SH-SY5Y (cell line): Measurements from ENCODE around the gene HK2.

Experiments used
- GATA2 ChIP-seq: IDR thresholded peaks from 2 replicates; pipeline ENCODE4 v1.6.1; 2011; ENCODE audit warnings: mild to moderate bottlenecking, low read depth, low read length
- GATA3 ChIP-seq: IDR thresholded peaks from 2 replicates; pipeline ENCODE4 v1.6.1; 2011; ENCODE audit warnings: low read depth, mild to moderate bottlenecking, low read length, moderate library complexity

HK2 gene

GRCh38 chr2:74833418-74834233, at the start of gene HK2:
TSS of gene HK2 (plus strand) at chr2:74834127. CDS start at chr2:74834581, 454 bp downstream.
- no peak for TF ChIP-seq GATA3
- no peak for TF ChIP-seq GATA2

DNA sequence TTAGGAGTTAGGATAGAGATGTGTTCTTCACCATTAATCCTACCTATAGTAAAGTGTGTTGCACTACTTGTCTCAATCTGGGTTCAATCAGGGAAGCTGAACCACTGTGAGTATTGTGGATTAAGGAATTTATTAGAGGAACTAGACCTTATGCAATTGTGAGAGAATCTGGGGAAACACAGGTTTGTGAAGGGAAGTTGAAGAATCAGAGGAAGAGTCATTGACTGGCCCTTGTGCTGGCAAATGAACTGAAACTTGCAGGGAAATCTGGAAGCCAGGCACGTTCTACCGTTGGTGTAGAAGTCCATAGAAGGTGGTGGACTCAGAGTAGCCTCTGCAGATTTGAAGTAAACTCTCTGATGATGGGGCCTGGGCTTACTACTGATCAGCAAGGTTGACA, 44.7 kb upstream of the HK2 start:
- TF ChIP-seq GATA2 (no peak), GATA3 (no peak)

- TF ChIP-seq GATA2 (no peak), GATA3 (no peak)
Measured at GRCh38 chr2:74792282-74792681, 41.6 kb upstream of the HK2 start.

GRCh38 chr2:74806355-74806839, 27.5 kb upstream of the HK2 start:
- TF ChIP-seq GATA2 (no peak), GATA3 (no peak)

GRCh38 chr2:74806920-74807319, 27.0 kb upstream of the HK2 start:
- TF ChIP-seq GATA3 (no peak), GATA2 (no peak)

- TF ChIP-seq GATA2: no peak
Measured at GRCh38 chr2:74812787-74813590, 20.9 kb upstream of the HK2 start.

DNA sequence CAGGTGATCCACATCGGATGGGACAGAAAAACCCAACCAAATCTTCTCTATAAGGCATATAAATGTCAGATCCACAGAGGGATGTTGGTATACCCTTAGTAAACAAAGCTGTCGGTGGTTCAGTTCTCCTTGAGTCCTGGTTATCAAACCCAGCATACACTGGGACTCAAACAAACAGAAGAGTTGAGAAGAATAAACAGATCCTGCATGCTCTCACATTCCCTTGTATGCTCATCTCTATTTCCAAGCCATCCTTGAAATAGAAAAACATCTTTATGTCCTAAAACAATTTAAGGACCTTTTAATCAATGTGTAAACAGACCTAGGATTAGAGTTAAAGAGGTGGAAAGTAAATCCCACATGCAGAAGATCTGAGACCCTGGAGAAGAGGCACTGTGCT, 19.8 kb upstream of the HK2 start:
- TF ChIP-seq GATA3 (no peak), GATA2 (no peak)

DNA sequence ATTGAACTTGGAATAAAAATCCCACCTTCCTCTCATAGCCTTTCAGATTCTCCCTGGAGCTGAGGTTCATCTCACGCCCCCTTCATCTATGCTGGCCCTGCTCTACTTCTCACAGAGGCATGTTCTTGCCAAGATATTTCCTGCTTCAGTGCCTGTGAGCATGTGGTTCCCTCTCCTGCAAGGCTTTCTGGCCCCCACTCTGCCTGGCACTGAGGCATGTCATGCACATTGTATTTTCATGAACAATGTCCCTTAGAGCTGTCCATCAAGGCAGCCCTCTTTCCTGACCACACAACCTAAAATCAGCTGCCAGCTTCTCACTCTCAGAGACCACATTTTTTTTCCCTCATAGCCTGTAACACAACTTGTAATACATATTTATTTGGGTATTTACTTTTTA, 18.0 kb upstream of the HK2 start:
- TF ChIP-seq GATA3: no peak
- TF ChIP-seq GATA2: no peak

DNA sequence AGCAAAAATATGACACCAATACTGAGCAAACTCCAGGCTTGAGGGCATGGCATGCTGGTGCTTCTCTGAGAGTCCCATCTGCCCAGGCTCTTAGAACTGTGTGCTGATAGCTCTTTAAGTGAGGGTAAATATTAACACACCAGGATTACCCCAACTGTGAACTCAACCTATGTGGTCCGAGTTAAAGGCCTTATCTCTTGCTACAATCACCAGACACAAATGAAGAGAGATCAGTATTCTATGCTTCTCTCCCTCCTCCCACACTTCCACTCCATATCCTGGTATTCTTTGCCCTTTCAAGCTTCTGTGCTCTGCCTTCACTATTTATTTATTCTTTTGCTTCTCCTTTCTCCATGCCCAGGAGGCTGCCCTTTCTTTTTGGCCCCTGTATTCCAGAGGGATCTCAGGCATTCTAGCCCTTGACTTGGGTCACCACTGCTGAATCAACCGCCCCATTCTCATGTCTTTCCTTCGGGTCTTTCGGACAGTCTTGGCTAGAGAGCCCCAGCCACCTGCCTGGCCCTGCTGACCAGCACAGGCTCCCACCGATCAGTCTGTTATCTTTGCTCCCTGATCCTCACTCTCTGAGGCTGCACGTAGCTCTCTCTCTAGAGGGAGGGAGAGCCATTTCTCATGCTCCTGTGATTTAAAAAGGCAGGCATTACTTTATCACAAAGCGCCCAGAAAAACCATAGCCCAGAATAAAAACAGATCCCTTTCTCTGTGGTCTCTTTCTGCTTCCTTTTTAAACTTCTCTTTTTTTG, 17.2 kb upstream of the HK2 start:
- TF ChIP-seq GATA3: peak; percentile 81
- peak; percentile 91 for TF ChIP-seq GATA2

DNA sequence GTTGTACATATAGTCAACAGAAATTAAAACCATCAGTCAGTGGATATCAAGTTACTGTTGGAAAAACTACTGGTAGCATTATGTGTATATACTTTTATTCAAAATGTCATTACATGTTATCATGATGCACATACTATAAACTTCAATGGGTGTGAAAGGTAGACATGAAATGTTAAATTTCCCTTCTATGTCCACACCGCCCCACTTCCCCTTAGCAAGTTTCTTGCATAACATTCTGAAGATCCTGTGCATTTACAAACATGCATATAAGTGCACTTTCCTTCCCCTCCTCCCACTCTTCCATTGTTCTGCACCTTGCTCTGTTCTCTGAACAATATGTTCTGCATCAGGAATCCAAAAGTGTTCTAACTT, 16.6 kb upstream of the HK2 start:
- no peak for TF ChIP-seq GATA3
- no peak for TF ChIP-seq GATA2

- TF ChIP-seq GATA2: no peak
- no peak for TF ChIP-seq GATA3
Measured at GRCh38 chr2:74819702-74820101, 14.2 kb upstream of the HK2 start.

DNA sequence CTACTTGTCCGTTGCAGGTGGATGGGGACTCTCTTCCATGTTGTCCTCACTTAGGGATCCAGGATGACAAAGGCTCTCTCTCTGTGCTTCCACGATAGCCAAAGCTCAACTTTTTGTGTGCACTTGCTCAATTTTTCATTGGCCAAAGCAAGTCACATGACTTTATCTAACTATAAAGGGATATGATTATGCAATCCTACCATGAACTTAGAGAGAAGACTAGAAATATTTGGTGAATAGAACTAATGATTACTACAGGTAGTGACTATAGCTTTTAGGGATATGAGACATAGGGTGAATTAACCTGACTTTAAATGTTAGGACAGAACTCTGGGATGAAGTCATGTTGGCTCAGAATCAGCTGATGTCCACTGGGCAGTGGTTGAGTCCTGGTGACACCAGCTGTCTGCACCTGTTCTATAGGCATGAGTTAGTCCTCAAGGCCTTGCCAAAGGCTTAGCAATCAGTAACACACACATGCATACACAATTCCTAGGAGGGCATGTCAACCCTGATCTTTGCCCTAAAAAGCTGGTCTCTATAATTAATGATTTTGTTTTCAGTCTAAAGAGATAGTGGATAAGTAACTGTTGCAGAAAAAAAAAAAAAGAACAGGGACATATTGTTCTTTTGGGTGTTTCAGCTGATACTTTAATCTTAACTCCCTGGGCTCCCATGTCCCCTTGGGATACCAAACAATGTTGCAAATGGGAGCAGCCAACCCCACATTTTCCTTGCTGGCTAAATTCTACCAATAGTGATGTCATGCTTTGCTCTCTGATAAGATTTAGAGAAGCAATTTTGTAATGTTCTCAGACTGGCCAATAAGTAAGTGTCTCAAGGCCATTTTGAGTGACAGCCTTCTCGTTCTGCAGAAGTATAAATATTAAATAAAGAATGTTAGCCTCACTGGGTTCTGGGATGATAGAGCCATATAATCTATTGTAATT, 12.5 kb upstream of the HK2 start:
- TF ChIP-seq GATA2 (no peak), GATA3 (no peak)
